HL-60 (cell line): ENCODE measurements around the gene NELFA.

Experiments used
- DNase-seq, 2 experiments: peaks; one replicate each; pipeline ENCODE4 v3.0.0-alpha.2; 2010 to 2020; ENCODE audit warnings: low read depth in 1 of 2, low spot score in 1 of 2
- H3K27ac ChIP-seq: fragments of 250-450 bp; sonication (Bioruptor Pico); replicated peaks from 2 replicates; pipeline ENCODE4 v1.5.1; 2020; ENCODE audit warnings: mild to moderate bottlenecking, moderate library complexity
- H3K27me3 ChIP-seq: fragments of 250-450 bp; sonication (Bioruptor Pico); 2 replicates; pipeline ENCODE4 v1.5.1; 2021; ENCODE audit warnings: mild to moderate bottlenecking, moderate library complexity; ENCODE audit not compliant: insufficient read depth, poor library complexity, severe bottlenecking
- H3K4me3 ChIP-seq: replicated peaks from 2 replicates; pipeline ENCODE4 v1.5.1; 2011; ENCODE audit warnings: mild to moderate bottlenecking, control low read depth, low read length; ENCODE audit not compliant: insufficient read depth
- GABPA ChIP-seq: IDR thresholded peaks from 2 replicates; pipeline ENCODE4 v1.6.1; 2012; ENCODE audit warnings: low read depth
- POLR2AphosphoS5 ChIP-seq: IDR thresholded peaks from 2 replicates; pipeline ENCODE4 v1.6.1; 2012; ENCODE audit warnings: low read depth
- SPI1 ChIP-seq: IDR thresholded peaks from 2 replicates; pipeline ENCODE4 v1.6.1; 2012; ENCODE audit warnings: low read depth, mild to moderate bottlenecking, borderline replicate concordance
- TF ChIP-seq, protein P1 (sequence below): IDR thresholded peaks from one replicate; pipeline ENCODE4 v1.5.1; 2011; ENCODE audit warnings: low read length, control low read depth, inconsistent platforms; ENCODE audit not compliant: insufficient read depth
- TF ChIP-seq, protein P2 (sequence below): IDR thresholded peaks from 2 replicates; pipeline ENCODE4 v1.6.1; 2012; ENCODE audit warnings: low read depth; ENCODE audit not compliant: insufficient replicate concordance

The NELFA gene

DNA sequence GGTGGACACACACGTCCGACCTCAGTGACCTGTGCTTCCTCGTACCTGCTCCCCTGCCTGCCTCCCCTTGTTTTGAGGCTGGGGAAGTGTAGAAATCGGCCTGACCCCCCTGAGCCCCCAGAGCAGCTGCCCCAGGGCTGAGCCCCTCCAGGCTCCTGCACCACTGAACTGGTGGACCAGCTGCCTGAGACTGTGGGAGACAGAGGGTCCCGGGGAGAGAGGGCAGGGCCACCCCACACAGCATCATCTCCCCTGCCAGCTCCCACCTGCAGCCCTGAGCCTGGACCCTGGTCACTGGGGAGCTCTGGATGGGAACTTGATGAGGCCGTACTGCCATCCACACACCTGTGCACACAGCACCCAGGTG, 35.3 kb upstream of the NELFA start:
- Histone ChIP-seq H3K27ac (no peak overlapping the region), H3K27me3 (peaks cover 24% of the 10 kb centered on the region), H3K4me3 (no peak overlapping the region)
- DNase-seq = no peak
- TF ChIP-seq, protein P1, sequence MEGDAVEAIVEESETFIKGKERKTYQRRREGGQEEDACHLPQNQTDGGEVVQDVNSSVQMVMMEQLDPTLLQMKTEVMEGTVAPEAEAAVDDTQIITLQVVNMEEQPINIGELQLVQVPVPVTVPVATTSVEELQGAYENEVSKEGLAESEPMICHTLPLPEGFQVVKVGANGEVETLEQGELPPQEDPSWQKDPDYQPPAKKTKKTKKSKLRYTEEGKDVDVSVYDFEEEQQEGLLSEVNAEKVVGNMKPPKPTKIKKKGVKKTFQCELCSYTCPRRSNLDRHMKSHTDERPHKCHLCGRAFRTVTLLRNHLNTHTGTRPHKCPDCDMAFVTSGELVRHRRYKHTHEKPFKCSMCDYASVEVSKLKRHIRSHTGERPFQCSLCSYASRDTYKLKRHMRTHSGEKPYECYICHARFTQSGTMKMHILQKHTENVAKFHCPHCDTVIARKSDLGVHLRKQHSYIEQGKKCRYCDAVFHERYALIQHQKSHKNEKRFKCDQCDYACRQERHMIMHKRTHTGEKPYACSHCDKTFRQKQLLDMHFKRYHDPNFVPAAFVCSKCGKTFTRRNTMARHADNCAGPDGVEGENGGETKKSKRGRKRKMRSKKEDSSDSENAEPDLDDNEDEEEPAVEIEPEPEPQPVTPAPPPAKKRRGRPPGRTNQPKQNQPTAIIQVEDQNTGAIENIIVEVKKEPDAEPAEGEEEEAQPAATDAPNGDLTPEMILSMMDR = no peak
- TF ChIP-seq SPI1 (no peak), GABPA (no peak), POLR2AphosphoS5 (no peak)
- TF ChIP-seq, protein P2, sequence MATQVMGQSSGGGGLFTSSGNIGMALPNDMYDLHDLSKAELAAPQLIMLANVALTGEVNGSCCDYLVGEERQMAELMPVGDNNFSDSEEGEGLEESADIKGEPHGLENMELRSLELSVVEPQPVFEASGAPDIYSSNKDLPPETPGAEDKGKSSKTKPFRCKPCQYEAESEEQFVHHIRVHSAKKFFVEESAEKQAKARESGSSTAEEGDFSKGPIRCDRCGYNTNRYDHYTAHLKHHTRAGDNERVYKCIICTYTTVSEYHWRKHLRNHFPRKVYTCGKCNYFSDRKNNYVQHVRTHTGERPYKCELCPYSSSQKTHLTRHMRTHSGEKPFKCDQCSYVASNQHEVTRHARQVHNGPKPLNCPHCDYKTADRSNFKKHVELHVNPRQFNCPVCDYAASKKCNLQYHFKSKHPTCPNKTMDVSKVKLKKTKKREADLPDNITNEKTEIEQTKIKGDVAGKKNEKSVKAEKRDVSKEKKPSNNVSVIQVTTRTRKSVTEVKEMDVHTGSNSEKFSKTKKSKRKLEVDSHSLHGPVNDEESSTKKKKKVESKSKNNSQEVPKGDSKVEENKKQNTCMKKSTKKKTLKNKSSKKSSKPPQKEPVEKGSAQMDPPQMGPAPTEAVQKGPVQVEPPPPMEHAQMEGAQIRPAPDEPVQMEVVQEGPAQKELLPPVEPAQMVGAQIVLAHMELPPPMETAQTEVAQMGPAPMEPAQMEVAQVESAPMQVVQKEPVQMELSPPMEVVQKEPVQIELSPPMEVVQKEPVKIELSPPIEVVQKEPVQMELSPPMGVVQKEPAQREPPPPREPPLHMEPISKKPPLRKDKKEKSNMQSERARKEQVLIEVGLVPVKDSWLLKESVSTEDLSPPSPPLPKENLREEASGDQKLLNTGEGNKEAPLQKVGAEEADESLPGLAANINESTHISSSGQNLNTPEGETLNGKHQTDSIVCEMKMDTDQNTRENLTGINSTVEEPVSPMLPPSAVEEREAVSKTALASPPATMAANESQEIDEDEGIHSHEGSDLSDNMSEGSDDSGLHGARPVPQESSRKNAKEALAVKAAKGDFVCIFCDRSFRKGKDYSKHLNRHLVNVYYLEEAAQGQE = no peak

DNA sequence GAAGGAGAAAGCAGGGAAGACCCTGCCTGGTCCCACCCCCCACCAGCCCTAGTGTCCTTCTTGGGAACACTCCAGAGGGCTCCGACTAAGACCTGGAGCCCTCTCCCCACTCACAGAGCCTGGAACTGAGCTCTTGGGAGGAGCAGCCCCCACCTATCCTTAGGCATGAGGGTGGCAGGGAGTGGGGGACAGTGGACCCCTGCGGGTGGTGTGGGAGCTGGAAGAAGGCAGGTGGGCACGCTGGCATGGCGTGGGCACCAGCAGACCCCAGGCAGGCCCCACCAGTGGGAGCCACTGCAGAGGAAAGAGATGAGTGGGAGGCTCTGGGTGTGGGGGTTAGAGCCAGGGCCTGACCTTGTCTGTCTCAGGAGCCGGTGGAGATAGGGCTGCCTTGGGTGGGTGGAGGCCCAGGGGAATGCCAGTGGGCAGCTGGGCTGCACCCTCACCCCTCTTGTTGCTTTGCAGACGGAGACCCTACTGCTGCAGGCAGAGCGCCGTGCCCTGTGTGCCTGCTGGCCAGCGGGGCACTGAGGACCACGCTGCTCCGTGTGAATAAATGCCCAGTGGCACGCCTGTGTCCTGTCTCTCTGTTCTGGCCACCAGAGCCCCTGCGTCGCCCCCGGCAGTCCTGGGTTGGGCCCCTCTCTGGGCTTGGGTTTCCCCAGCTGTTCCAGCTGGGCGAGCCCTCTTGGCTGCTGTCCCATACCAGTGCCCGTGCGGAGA, 34.8 kb upstream of the NELFA start:
- no peak for DNase-seq
- no peak overlapping the region for H3K4me3 ChIP-seq
- H3K27me3 ChIP-seq = peaks cover 24% of the 10 kb centered on the region
- TF ChIP-seq, protein P1 = no peak
- TF ChIP-seq, protein P2 = no peak
- TF ChIP-seq GABPA (no peak), SPI1 (no peak), POLR2AphosphoS5 (no peak)
- H3K27ac ChIP-seq = no peak overlapping the region

DNA sequence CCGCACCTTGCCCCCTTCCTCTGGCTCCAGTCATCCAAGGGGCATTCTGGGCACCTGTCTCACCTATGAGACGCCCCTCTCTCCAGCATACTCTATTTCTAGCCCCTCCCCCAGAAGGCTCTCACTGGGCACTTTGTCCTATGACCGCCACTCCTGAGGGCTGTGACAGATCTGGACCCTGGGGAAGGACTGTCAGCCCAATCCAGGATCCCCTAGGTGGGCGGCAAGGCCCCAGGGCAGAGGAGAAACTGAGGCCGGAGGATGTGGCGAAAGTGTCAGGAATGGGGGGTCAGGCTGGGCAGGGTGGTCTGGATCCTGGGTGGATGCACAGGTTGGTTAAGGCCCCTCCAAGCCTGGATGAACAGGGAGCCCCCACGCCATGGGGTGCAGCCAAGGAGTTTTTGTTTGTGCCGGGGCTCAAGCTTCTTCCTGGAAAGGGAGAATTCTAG, 34.2 kb upstream of the NELFA start:
- Histone ChIP-seq H3K27me3 (peaks cover 24% of the 10 kb centered on the region), H3K4me3 (no peak overlapping the region), H3K27ac (no peak overlapping the region)
- TF ChIP-seq POLR2AphosphoS5 (no peak), GABPA (no peak), SPI1 (no peak)
- TF ChIP-seq, protein P2 = no peak
- TF ChIP-seq, protein P1 = no peak
- DNase-seq = no peak
